Vagina (tissue), 2 donors: ENCODE measurements around the gene BNIP5. TPM values are rescaled to one million over a fixed set of nuclear protein-coding genes. Genes with fewer than 3 reads are reported as not detected.
"Not testable (repeated sequence)": the region's sequence is repeated elsewhere in the genome, so short reads cannot be mapped to it uniquely, and the experiment has no call there.

Experiments
- DNase-seq, 2 donors: peaks; one replicate each; pipeline ENCODE4 v3.0.0-alpha.2; 2017; ENCODE audit errors: extremely low spot score in 2 of 2
- H3K27ac ChIP-seq: fragments of 200-600 bp; sonication (generic); one replicate; pipeline ENCODE4 v1.5.1; 2019
- H3K27me3 ChIP-seq: fragments of 200-600 bp; sonication (generic); one replicate; pipeline ENCODE4 v1.5.1; 2019
- H3K36me3 ChIP-seq, 2 donors: fragments of 200-600 bp; sonication (generic); one replicate each; pipeline ENCODE4 v1.5.1; 2017 to 2019
- H3K4me1 ChIP-seq: fragments of 200-600 bp; sonication (generic); one replicate; pipeline ENCODE4 v1.5.1; 2019
- H3K4me3 ChIP-seq, 2 donors: fragments of 200-600 bp; sonication (generic); 1 replicate in 1 of 2; 2 replicates in 1 of 2; pipeline ENCODE4 v1.5.1; 2016 to 2019
- H3K9me3 ChIP-seq: fragments of 200-600 bp; sonication (generic); one replicate; pipeline ENCODE4 v1.5.1; 2019
- POLR2A ChIP-seq, 2 donors: fragments of 450-650 bp; IDR thresholded peaks; one replicate each; pipeline ENCODE4 v1.6.1; 2017; ENCODE audit warnings: antibody characterized with exemption in 2 of 2, mild to moderate bottlenecking in 2 of 2, moderate library complexity in 2 of 2
- POLR2AphosphoS5 ChIP-seq, 2 donors: sonication (generic); formaldehyde crosslinking; IDR thresholded peaks; one replicate each; pipeline ENCODE4 v1.9.0; 2017; ENCODE audit warnings: antibody characterized with exemption in 2 of 2, mild to moderate bottlenecking in 2 of 2, low read depth in 1 of 2; ENCODE audit not compliant: insufficient read depth in 1 of 2
- intact Hi-C: fragments of 100-400 bp; cut with DNase I; formaldehyde crosslinking; loops from one replicate; pipeline ENCODE4 v1.15.1; 2023
- total RNA-seq: library from RNA; depleted of rRNA; stranded (reverse); fragments of >200 nt; gene quantifications from one replicate; pipeline ENCODE4 v1.2.3, GENCODE V29; 2016
- TF ChIP-seq, protein P1 (sequence below), 3 experiments: fragments of 450-650 bp in 2 of 3; fragments of 200-600 bp in 1 of 3; sonication (generic) in 1 of 3; IDR thresholded peaks; one replicate each; pipeline ENCODE4 v1.5.1; 2017 to 2019; ENCODE audit warnings: antibody characterized with exemption in 3 of 3, mild to moderate bottlenecking in 2 of 3, moderate library complexity in 2 of 3

BNIP5 gene
- total RNA-seq, 1 donor from 2014 or later, result not detected

DNA sequence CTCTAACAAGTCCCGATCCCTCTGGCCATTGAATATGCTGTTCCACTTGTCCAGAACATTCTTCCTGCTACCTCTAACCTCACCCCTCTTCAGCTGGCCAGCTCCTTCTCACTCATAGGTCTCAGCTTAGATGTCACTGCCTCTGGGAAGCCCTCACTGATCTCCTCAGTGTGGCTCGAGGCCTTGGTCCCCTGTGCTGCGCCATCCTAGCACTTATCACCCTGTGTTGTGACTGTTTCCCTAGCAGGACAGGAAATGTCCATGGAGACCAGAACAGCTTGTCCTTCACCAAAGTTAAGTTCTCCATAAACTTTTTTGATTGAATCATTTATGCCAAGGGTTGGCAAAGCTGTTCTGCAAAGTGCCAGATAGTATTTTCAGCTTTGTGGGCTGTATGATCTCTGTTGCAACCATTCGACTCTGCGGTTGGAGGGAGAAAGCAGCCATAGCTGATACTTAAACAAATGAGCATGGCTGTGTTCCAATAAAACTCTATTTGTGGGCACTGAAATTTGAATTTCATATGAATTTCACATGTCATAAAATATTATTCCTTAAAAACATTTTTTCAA is 6.5 kb upstream of the BNIP5 start:
- Histone ChIP-seq H3K4me1 (peaks cover 14% of the 10 kb centered on the region), H3K36me3 (no peaks in the 10 kb centered on the region), H3K9me3 (no peaks in the 10 kb centered on the region), H3K27me3 (no peaks in the 10 kb centered on the region), H3K4me3 (no peak overlapping the region), H3K27ac (no peak overlapping the region)
- intact Hi-C loops, result no loop called here
- DNase-seq, result no peak
- TF ChIP-seq, protein P1, sequence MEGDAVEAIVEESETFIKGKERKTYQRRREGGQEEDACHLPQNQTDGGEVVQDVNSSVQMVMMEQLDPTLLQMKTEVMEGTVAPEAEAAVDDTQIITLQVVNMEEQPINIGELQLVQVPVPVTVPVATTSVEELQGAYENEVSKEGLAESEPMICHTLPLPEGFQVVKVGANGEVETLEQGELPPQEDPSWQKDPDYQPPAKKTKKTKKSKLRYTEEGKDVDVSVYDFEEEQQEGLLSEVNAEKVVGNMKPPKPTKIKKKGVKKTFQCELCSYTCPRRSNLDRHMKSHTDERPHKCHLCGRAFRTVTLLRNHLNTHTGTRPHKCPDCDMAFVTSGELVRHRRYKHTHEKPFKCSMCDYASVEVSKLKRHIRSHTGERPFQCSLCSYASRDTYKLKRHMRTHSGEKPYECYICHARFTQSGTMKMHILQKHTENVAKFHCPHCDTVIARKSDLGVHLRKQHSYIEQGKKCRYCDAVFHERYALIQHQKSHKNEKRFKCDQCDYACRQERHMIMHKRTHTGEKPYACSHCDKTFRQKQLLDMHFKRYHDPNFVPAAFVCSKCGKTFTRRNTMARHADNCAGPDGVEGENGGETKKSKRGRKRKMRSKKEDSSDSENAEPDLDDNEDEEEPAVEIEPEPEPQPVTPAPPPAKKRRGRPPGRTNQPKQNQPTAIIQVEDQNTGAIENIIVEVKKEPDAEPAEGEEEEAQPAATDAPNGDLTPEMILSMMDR (IDR thresholded peaks at IDR 0.05), result no peak
- TF ChIP-seq POLR2AphosphoS5 (IDR thresholded peaks at IDR 0.05; ENCODE audit: insufficient read depth in 1 of 2, low read depth in 1 of 2) (no peak), POLR2A (IDR thresholded peaks at IDR 0.05) (no peak)

DNA sequence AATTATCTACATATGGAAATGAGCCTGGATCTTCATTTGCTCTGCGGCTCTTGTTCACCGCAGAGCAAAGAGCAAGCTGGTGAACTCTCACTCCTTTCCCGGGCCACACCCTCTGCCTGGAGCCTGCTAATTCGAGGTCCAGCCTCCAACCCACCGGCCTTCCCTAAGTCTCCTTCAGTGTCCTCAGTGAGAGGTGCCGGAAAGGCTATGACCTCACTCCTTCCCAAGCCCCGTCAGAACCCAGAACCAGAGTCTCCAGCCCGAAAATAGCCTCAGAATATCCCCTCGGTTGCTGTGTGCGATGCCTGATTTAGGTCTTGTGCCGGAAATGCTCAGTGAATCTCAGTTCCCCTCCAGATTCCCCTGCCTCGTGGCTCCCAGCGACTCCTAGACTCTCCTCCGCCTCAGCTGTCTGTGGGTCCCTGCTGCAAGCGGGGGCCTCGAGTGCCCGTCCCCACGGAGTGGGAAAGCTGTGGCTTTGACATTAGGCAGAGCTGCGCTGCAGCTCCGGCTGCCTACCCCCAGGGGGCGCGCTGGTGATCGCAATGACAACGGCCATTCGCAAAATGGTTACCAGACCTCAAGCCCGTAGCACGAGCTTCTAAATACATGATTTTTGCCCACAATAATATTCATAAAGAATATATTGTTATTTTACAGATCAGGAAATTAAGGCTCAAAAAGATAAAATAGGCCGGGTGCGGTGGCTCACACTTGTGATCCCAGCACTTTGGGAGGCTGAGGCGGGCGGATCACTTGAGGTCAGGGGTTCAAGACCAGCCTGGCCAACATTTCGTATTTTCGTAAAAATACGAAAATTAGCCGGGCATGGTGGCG is 4.1 kb upstream of the BNIP5 start:
- intact Hi-C loops, result no loop called here
- Histone ChIP-seq H3K27ac (no peak overlapping the region), H3K4me3 (peak overlapping the region; percentile 12 to 26), H3K36me3 (no peaks in the 10 kb centered on the region), H3K27me3 (no peaks in the 10 kb centered on the region), H3K9me3 (no peaks in the 10 kb centered on the region), H3K4me1 (peaks cover 10% of the 10 kb centered on the region)
- TF ChIP-seq POLR2AphosphoS5 (IDR thresholded peaks at IDR 0.05; ENCODE audit: insufficient read depth in 1 of 2, low read depth in 1 of 2) (peak; percentile 26 to 33), POLR2A (IDR thresholded peaks at IDR 0.05) (no peak)
- TF ChIP-seq, protein P1 (IDR thresholded peaks at IDR 0.05), result peak; percentile 76 to 81 (median 79)
- DNase-seq, result no peak

DNA sequence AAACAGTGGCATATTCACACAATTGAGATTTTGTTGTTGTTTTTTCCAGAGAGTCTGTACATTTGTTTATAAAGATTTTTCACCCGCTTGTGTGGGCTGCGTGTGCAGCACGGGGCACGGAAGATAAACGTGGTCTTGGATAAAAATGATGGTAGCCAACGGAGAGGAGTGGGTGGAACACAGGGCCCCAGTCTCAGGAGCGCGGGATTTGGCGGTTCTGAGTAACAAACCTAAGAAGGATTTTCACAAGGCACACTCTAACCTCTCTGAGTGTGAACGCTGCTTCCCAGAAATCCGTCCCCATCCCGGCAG is 3.6 kb upstream of the BNIP5 start:
- DNase-seq, result no peak
- intact Hi-C loops, result no loop called here
- H3K9me3 ChIP-seq, result no peaks in the 10 kb centered on the region
- TF ChIP-seq POLR2AphosphoS5 (IDR thresholded peaks at IDR 0.05; ENCODE audit: insufficient read depth in 1 of 2, low read depth in 1 of 2) (no peak), POLR2A (IDR thresholded peaks at IDR 0.05) (no peak)
- TF ChIP-seq, protein P1 (IDR thresholded peaks at IDR 0.05), result no peak
- no peaks in the 10 kb centered on the region for H3K27me3 ChIP-seq
- H3K27ac ChIP-seq, result no peak overlapping the region
- no peak overlapping the region for H3K4me3 ChIP-seq
- no peaks in the 10 kb centered on the region for H3K36me3 ChIP-seq
- peaks cover 8% of the 10 kb centered on the region for H3K4me1 ChIP-seq

GRCh38 chr6:36339146-36339545 is 2.5 kb upstream of the BNIP5 start:
- H3K27me3 ChIP-seq, result no peaks in the 10 kb centered on the region
- intact Hi-C loops, result no loop called here
- no peak for DNase-seq
- H3K4me1 ChIP-seq, result peaks cover 19% of the 10 kb centered on the region
- no peaks in the 10 kb centered on the region for H3K9me3 ChIP-seq
- no peaks in the 10 kb centered on the region for H3K36me3 ChIP-seq
- H3K4me3 ChIP-seq, result no peak overlapping the region
- H3K27ac ChIP-seq, result no peak overlapping the region
- TF ChIP-seq POLR2AphosphoS5 (IDR thresholded peaks at IDR 0.05; ENCODE audit: insufficient read depth in 1 of 2, low read depth in 1 of 2) (no peak), POLR2A (IDR thresholded peaks at IDR 0.05) (no peak)
- TF ChIP-seq, protein P1 (IDR thresholded peaks at IDR 0.05), result no peak

DNA sequence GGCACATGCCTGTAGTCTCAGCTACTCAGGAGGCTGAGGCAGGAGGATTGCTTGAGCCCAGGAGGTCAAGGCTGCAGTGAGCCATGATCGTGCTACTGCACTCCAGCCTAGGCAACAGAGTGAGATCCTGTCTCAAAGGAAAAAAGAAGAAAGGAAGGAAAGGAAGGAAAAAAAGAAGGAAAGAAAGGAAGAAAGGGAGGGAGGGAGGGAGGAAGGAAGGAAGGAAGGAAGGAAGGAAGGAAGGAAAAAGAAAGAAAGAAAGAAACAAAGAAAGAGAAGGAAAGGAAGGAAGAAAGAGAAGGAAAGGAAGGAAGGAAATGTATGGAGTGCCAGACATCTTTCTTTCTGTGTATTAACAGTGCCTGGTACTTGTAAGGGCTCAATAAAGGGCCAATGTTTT is 1.5 kb upstream of the BNIP5 start:
- H3K27ac ChIP-seq, H3K27me3 ChIP-seq, intact Hi-C loops: not testable (repeated sequence)

More for the DNA sequence above, 1.5 kb upstream of the BNIP5 start:
- peaks cover 24% of the 10 kb centered on the region for H3K4me1 ChIP-seq
- H3K36me3 ChIP-seq, DNase-seq, H3K4me3 ChIP-seq, H3K9me3 ChIP-seq: not testable (repeated sequence)
